Transverse colon (tissue), 4 donors: ENCODE data around the gene UGT2B17. TPM values are rescaled to one million over a fixed set of nuclear protein-coding genes. Genes with fewer than 3 reads are reported as not detected.
"Not testable (repeated sequence)": the region's sequence is repeated elsewhere in the genome, so short reads cannot be mapped to it uniquely, and the experiment has no call there.

Experiments
- DNase-seq: peaks from one replicate; pipeline ENCODE4 v3.0.0-alpha.2; 2019
- H3K27ac ChIP-seq, 4 donors: fragments of 200-600 bp; sonication (generic); 2 replicates each; pipeline ENCODE4 v1.5.1; 2016 to 2018; ENCODE audit warnings: inconsistent platforms in 4 of 4
- H3K27me3 ChIP-seq: fragments of 200-600 bp; sonication (generic); 2 replicates; pipeline ENCODE4 v1.5.1; 2017; ENCODE audit warnings: inconsistent platforms
- H3K36me3 ChIP-seq, 4 donors: fragments of 200-600 bp; sonication (generic); 2 replicates each; pipeline ENCODE4 v1.5.1; 2017 to 2019; ENCODE audit warnings: inconsistent platforms in 4 of 4
- H3K4me1 ChIP-seq, 4 donors: fragments of 200-600 bp; sonication (generic); 2 replicates each; pipeline ENCODE4 v1.5.1; 2017 to 2020; ENCODE audit warnings: inconsistent platforms in 4 of 4
- H3K4me3 ChIP-seq, 4 donors: fragments of 200-600 bp; sonication (generic); 1 replicate in 1 of 4; 2 replicates in 3 of 4; pipeline versions ENCODE4 v1.5.1 to v1.6.1; 2017 to 2019; ENCODE audit warnings: inconsistent platforms in 4 of 4
- H3K9me3 ChIP-seq, 2 donors: fragments of 200-600 bp; sonication (generic); 2 replicates each; pipeline ENCODE4 v1.5.1; 2017 to 2019; ENCODE audit warnings: inconsistent platforms in 2 of 2
- EP300 ChIP-seq: sonication (generic); formaldehyde crosslinking; IDR thresholded peaks from one replicate; pipeline ENCODE4 v1.6.1; 2017; ENCODE audit warnings: antibody characterized with exemption, low read depth
- POLR2A ChIP-seq: fragments of 450-650 bp; IDR thresholded peaks from one replicate; pipeline ENCODE4 v1.6.1; 2016; ENCODE audit warnings: antibody characterized with exemption, mild to moderate bottlenecking, moderate library complexity
- POLR2AphosphoS5 ChIP-seq, 3 donors: sonication (generic); formaldehyde crosslinking; IDR thresholded peaks; one replicate each; pipeline ENCODE4 v1.6.1; 2016; ENCODE audit warnings: antibody characterized with exemption in 3 of 3
- WGBS, 2 donors: methylation state at CpG; one replicate each; pipeline ENCODE4 v1.1.5; 2018; ENCODE audit warnings: low coverage in 1 of 2; 5-methylcytosine and 5-hydroxymethylcytosine counted together
- in situ Hi-C, 4 donors: fragments of 200-750 bp; cut with MboI; loops; one replicate each; pipeline versions ENCODE4 v1.15.0 to v1.15.1; 2017; ENCODE audit warnings: low sequenced_read_pairs in 3 of 4, low pct_ligation_motif_present in 1 of 4, low pct_unique_long_range_greater_than_20kb in 1 of 4
- intact Hi-C: fragments of 100-400 bp; cut with DNase I; formaldehyde crosslinking; loops from one replicate; pipeline ENCODE4 v1.15.1; 2023; ENCODE audit warnings: low total_unique reads
- total RNA-seq, 4 donors: library from RNA; depleted of rRNA; stranded (reverse); fragments of >200 nt; gene quantifications; one replicate each; pipeline ENCODE4 v1.1.0, GENCODE V29; 2016
- TF ChIP-seq, protein P1 (sequence below), 5 experiments: fragments of 200-600 bp in 3 of 5; fragments of 450-650 bp in 2 of 5; sonication (generic) in 3 of 5; IDR thresholded peaks; 1 replicate in 2 of 5; 2 replicates in 3 of 5; pipeline ENCODE4 v1.5.1; 2016 to 2017; ENCODE audit warnings: antibody characterized with exemption in 5 of 5, inconsistent platforms in 3 of 5, mild to moderate bottlenecking in 2 of 5, moderate library complexity in 1 of 5

UGT2B17 gene
- 1,000 to 10,000 TPM in 1 of 4 donors, 100 to 1,000 TPM in 2, not detected in 1; 171 to 1,753 (median 346) TPM for total RNA-seq

DNA sequence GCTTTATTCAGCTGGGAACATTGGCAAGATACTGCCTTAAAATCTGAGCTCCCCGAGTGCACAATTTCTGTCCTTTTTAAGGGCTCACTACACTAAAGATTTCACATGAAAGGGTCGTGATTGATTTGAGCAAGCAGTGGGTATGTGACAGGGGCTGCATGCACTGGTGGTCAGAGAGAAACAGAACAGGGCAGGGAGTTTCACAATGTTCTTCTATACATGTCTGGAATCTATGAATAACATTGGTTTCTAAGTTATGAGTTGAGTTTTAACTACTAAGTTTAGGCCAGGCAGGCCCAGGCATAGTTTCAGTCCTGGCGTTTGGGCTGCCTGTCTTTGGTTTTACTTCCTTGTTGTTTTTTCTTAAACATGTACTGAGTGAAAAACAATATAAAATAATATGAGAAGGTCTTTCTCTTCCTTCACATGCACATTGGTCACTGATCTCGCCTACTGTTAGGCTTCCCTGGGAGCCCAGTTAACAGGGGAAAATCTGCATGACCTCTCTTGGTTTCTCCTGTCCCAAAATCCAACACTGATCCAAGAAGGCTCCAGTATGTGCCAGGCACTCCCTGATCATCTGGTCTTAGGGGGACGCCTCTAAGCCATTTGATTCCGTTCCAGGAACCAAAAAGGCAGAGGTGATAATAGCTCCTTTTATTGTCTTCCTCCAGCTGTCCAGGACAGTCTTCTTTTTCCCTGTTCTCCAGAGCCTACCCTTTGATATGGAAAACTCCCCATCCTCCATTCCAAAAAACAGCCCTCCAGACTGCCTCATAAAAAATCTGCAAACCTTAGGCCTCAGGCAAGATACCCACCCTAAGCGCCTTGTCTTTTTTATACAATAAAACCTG, at the start of gene UGT2B17:
Gene UGT2B17 (minus strand): TSS at position 51 of the 854 bp plus-strand sequence. CDS start 7,838 bp downstream, outside the sequence.
- Histone ChIP-seq H3K27ac (no peak within 1 kb of the TSS), H3K36me3 (no peaks in the 10 kb centered on the region), H3K9me3 (no peaks in the 10 kb centered on the region), H3K4me1 (peaks cover 0 to 12% (median 0%) of the 10 kb centered on the region in 4 donors), H3K4me3 (no peak within 1 kb of the TSS), H3K27me3 (no peaks in the 10 kb centered on the region)
- intact Hi-C loops (no loop called here), in situ Hi-C loops (no loop called here)
- WGBS, 2 donors = 63 to 65% methylated on average over 6 to 7 of the region's 7 CpGs
- no peak for DNase-seq
- TF ChIP-seq, protein P1, sequence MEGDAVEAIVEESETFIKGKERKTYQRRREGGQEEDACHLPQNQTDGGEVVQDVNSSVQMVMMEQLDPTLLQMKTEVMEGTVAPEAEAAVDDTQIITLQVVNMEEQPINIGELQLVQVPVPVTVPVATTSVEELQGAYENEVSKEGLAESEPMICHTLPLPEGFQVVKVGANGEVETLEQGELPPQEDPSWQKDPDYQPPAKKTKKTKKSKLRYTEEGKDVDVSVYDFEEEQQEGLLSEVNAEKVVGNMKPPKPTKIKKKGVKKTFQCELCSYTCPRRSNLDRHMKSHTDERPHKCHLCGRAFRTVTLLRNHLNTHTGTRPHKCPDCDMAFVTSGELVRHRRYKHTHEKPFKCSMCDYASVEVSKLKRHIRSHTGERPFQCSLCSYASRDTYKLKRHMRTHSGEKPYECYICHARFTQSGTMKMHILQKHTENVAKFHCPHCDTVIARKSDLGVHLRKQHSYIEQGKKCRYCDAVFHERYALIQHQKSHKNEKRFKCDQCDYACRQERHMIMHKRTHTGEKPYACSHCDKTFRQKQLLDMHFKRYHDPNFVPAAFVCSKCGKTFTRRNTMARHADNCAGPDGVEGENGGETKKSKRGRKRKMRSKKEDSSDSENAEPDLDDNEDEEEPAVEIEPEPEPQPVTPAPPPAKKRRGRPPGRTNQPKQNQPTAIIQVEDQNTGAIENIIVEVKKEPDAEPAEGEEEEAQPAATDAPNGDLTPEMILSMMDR (IDR thresholded peaks at IDR 0.05) = no peak
- TF ChIP-seq POLR2AphosphoS5 (IDR thresholded peaks at IDR 0.05) (no peak), EP300 (no peak), POLR2A (no peak)

DNA sequence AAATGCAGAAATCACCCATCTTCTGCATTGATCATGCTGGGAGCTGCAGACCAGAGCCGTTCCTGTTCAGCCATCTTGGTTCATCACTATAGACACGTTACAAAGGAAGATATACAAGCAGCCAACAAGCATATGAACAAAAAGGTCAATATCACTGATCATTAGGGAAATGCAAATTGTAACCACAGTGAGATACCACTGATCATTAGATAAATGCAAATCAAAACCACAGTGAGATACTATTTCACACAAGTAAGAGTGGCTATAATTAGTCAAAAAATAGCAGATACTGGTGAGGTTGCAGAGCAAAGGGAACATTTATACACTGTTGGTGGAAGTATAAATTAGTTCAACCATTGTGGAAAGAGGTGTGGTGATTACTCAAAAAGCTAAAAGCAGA, 46.6 kb upstream of the UGT2B17 start:
- DNase-seq, H3K36me3 ChIP-seq: not testable (repeated sequence)

DNA sequence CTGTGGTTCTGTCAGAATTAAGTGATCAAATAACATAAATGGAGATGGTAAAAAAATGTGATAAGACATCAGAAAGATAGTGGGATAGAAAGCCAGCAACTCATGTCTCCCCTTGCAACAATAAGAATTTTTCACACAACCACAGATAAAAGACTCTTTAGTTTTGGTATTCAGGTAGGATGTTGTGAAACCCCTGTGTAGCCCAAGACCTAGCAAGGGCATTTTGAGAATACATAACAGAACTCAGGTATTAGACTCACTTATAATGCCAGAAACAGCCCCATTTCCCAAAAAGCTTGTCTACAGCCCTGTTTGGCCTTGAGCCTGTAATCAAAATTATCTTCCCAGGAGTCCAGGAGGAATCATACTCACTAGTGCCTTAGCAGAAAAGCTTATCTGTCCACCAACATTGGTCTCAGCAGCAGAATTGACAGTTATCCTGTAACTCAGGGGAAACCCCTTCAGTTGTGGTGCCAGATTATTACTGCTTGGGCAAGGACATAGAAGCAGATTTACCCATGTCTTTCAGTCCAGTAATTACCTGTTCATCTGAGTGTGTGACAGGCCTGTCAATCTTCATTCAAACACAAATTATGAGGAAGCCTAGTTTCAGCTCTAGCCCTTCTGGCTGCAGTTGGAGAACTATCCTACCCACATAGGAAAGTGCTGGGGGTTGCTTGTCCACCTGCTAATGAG, 41.0 kb upstream of the UGT2B17 start:
- no peaks in the 10 kb centered on the region for H3K9me3 ChIP-seq
- no peak overlapping the region for H3K27ac ChIP-seq
- no peaks in the 10 kb centered on the region for H3K36me3 ChIP-seq
- in situ Hi-C loops (no loop called here), intact Hi-C loops (no loop called here)
- H3K27me3 ChIP-seq = no peaks in the 10 kb centered on the region
- H3K4me1 ChIP-seq = no peaks in the 10 kb centered on the region
- H3K4me3 ChIP-seq = no peak overlapping the region
- no peak for TF ChIP-seq POLR2AphosphoS5 (IDR thresholded peaks at IDR 0.05)
- TF ChIP-seq, protein P1 (IDR thresholded peaks at IDR 0.05) = no peak
- no peak for TF ChIP-seq POLR2A
- TF ChIP-seq EP300 = no peak
- DNase-seq = no peak

More for the DNA sequence above, 46.6 kb upstream of the UGT2B17 start:
- H3K4me3 ChIP-seq, H3K9me3 ChIP-seq, in situ Hi-C loops, intact Hi-C loops, H3K4me1 ChIP-seq, H3K27me3 ChIP-seq, H3K27ac ChIP-seq: not testable (repeated sequence)
- WGBS, 2 donors = 76% methylated on average over 2 of the region's 2 CpGs; no CpG with 5 or more reads in 1 of the 2 donors

GRCh38 chr4:68615699-68616422, 39.7 kb upstream of the UGT2B17 start:
- intact Hi-C loops (no loop called here), in situ Hi-C loops (no loop called here)
- Histone ChIP-seq H3K9me3 (no peaks in the 10 kb centered on the region), H3K27ac (no peak overlapping the region), H3K27me3 (no peaks in the 10 kb centered on the region), H3K4me1 (no peaks in the 10 kb centered on the region), H3K4me3 (no peak overlapping the region), H3K36me3 (no peaks in the 10 kb centered on the region)
- TF ChIP-seq POLR2AphosphoS5 (IDR thresholded peaks at IDR 0.05) = no peak
- no peak for TF ChIP-seq POLR2A
- no peak for TF ChIP-seq EP300
- TF ChIP-seq, protein P1 (IDR thresholded peaks at IDR 0.05) = no peak
- no peak for DNase-seq
- 87 to 88% methylated on average over 10 to 11 of the region's 11 CpGs for WGBS, 2 donors
